Spinal cord (tissue), 10 donors: ENCODE data around the gene NXF3. TPM values are rescaled to one million over a fixed set of nuclear protein-coding genes. Genes with fewer than 3 reads are reported as not detected.
"Not testable (repeated sequence)": the region's sequence is repeated elsewhere in the genome, so short reads cannot be mapped to it uniquely, and the experiment has no call there.

Experiments
- DNase-seq, 6 donors: peaks; one replicate each; pipeline versions ENCODE4 v3.0.0 to v3.0.0-alpha.2; 2013 to 2015; ENCODE audit warnings: low spot score in 6 of 6, low read depth in 4 of 6
- H3K27ac ChIP-seq: one replicate; pipeline ENCODE4 v1.5.1; 2013; ENCODE audit warnings: low read depth, low read length, control low read depth
- H3K27me3 ChIP-seq: one replicate; pipeline ENCODE4 v1.6.1; 2013; ENCODE audit warnings: low read length; ENCODE audit not compliant: control insufficient read depth, insufficient read depth
- H3K36me3 ChIP-seq: one replicate; pipeline ENCODE4 v1.6.1; 2013; ENCODE audit warnings: low read length; ENCODE audit not compliant: control insufficient read depth, insufficient read depth
- H3K4me1 ChIP-seq: one replicate; pipeline ENCODE4 v1.6.1; 2013; ENCODE audit warnings: low read length; ENCODE audit not compliant: control insufficient read depth, insufficient read depth
- H3K4me3 ChIP-seq: one replicate; pipeline ENCODE4 v1.5.1; 2013; ENCODE audit warnings: low read depth, low read length, control low read depth
- H3K9me3 ChIP-seq: one replicate; pipeline ENCODE4 v1.6.1; 2013; ENCODE audit warnings: low read length; ENCODE audit not compliant: control insufficient read depth, insufficient read depth
- whole genome bisulfite sequencing: methylation state at CpG from one replicate; pipeline ENCODE4 v1.1.5; 2013; ENCODE audit warnings: missing lambda C conversion rate; ENCODE audit not compliant: insufficient coverage; 5-methylcytosine and 5-hydroxymethylcytosine counted together
- polyA plus RNA-seq, 2 donors: library from polyadenylated mRNA; unstranded; fragments of 120-200 nt; gene quantifications; one replicate each; pipeline ENCODE4 v1.2.1, GENCODE V29; 2013; ENCODE audit not compliant: insufficient read length in 2 of 2
- total RNA-seq, 2 donors: library from RNA; depleted of rRNA in 1 of 2; stranded (reverse); fragments of 120-200 nt in 1 of 2; fragments of >200 nt in 1 of 2; gene quantifications; one replicate each; pipeline versions ENCODE4 v1.2.3 to v1.2.4, GENCODE V29; 2013 to 2014
- donor health status: healthy.

NXF3 gene
- total and polyA plus RNA-seq, 4 donors: 0.12 TPM; not detected in 3

DNA sequence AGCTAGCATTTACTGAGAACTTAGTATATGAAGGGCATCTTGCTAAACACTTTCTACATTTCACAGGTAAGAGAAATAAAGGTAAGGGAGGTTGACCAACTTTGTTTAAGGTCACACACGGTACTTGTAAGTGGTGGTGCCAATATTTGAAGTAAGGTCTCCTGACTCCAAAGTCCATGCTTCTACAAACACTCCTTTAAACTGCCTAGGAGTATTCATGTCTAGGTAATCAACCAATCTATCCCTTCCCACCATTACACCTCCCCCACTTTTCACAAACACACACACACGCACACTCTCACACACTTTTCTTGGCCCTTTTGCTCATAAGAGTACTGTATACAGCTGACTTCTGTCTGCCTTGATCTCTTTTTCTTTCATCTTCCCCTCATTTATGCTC, 36.0 kb downstream of the NXF3 start:
- Histone ChIP-seq H3K36me3 (no peaks in the 10 kb centered on the region), H3K4me3 (no peak overlapping the region), H3K9me3 (no peaks in the 10 kb centered on the region), H3K27ac (no peak overlapping the region), H3K4me1 (no peaks in the 10 kb centered on the region), H3K27me3 (peaks cover 4% of the 10 kb centered on the region)
- WGBS: 79% methylated on average over 1 of the region's 2 CpGs
- no peak for DNase-seq

DNA sequence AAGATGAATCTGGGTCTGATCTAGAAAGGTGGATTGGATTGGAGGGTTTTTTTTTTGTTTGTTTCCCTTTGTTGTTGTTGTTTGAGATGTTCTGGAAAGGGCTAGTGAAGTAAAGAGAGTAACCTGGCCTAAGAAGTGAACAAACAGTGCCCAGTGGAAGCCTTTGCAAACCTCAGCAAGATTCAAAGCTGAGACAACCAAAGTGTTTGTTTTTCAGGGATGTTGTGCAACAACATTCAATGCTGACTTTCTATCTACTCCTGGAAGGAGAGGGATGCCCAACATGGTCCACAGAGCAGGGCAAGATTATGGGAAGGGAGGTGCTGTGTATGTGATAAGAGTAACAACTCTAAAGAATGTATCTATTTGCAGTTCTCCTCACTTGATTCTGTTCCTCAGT, 40.3 kb downstream of the NXF3 start:
- H3K36me3 ChIP-seq: no peaks in the 10 kb centered on the region
- H3K27me3 ChIP-seq: peaks cover 2% of the 10 kb centered on the region
- H3K9me3 ChIP-seq: no peaks in the 10 kb centered on the region
- H3K4me1 ChIP-seq: no peaks in the 10 kb centered on the region
- no peak for DNase-seq
- no peak overlapping the region for H3K4me3 ChIP-seq
- no peak overlapping the region for H3K27ac ChIP-seq

GRCh38 chrX:103051260-103051789, 41.6 kb downstream of the NXF3 start:
- WGBS: 30% methylated on average over 7 of the region's 8 CpGs
- H3K27me3 ChIP-seq: peaks cover 2% of the 10 kb centered on the region
- no peak for DNase-seq
- no peak overlapping the region for H3K27ac ChIP-seq
- H3K36me3 ChIP-seq: no peaks in the 10 kb centered on the region
- no peaks in the 10 kb centered on the region for H3K4me1 ChIP-seq
- H3K9me3 ChIP-seq: peaks cover under 1% of the 10 kb centered on the region
- no peak overlapping the region for H3K4me3 ChIP-seq

DNA sequence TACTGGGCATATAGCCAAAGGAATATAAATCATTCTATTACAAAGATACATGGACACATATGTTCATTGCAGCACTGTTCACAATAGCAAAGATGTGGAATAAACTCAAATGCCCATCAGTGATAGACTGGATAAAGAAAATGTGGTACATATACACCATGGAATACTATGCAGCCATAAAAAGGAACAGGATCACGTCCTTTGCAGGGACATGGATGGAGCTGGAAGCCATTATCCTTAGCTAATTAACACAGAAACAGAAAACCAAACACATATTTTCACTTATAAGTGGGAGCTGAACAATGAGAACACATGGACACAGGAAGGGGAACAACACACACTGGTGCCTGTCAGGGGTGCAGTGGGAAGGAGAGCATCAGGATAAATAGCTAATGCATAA, 59.6 kb downstream of the NXF3 start:
- not testable (repeated sequence) for H3K27me3 ChIP-seq, H3K36me3 ChIP-seq

More for the DNA sequence above, 59.6 kb downstream of the NXF3 start:
- not testable (repeated sequence) for H3K9me3 ChIP-seq, H3K4me1 ChIP-seq, H3K27ac ChIP-seq, DNase-seq, H3K4me3 ChIP-seq
- no CpG with 5 or more reads among the region's 1 CpG for WGBS

Other genes with a start within 250 kb of the NXF3 start
- 1 to 10 TPM in 1 of 2 donors, under 1 TPM in 1; 0.59 to 1.3 TPM for gene RAB40AL, start 155.9 kb downstream of the NXF3 start, total RNA-seq
- gene RAB40AL, start 155.9 kb downstream of the NXF3 start, polyA plus RNA-seq: not detected
- gene BEX1, start 29.0 kb downstream of the NXF3 start, total RNA-seq: 100 to 1,000 TPM in 1 of 2 donors, 10 to 100 TPM in 1; 96.5 to 114 TPM
- gene BEX1, start 29.0 kb downstream of the NXF3 start, polyA plus RNA-seq: 100 to 1,000 TPM; 408 to 464 TPM
- 100 to 1,000 TPM in 1 of 2 donors, 10 to 100 TPM in 1; 92.5 to 106 TPM for gene BEX4, start 122.0 kb upstream of the NXF3 start, total RNA-seq
- 100 to 1,000 TPM; 251 to 293 TPM for gene BEX4, start 122.0 kb upstream of the NXF3 start, polyA plus RNA-seq
- 100 to 1,000 TPM; 119 to 120 TPM for gene TCEAL8, start 162.0 kb upstream of the NXF3 start, total RNA-seq
- gene TCEAL8, start 162.0 kb upstream of the NXF3 start, polyA plus RNA-seq: 100 to 1,000 TPM in 1 of 2 donors, 10 to 100 TPM in 1; 80.8 to 100 TPM
- gene TCEAL5, start 183.6 kb upstream of the NXF3 start, total RNA-seq: 10 to 100 TPM in 1 of 2 donors, 1 to 10 TPM in 1; 7.9 to 11.9 TPM
- 10 to 100 TPM; 59.0 to 65.0 TPM for gene TCEAL5, start 183.6 kb upstream of the NXF3 start, polyA plus RNA-seq
- gene BEX2, start 217.8 kb upstream of the NXF3 start, total RNA-seq: 10 to 100 TPM; 61.2 to 82.5 TPM
- 100 to 1,000 TPM; 198 to 223 TPM for gene BEX2, start 217.8 kb upstream of the NXF3 start, polyA plus RNA-seq
- gene TCEAL7, start 237.1 kb upstream of the NXF3 start, total RNA-seq: 100 to 1,000 TPM in 1 of 2 donors, 10 to 100 TPM in 1; 45.2 to 142 TPM
- gene TCEAL7, start 237.1 kb upstream of the NXF3 start, polyA plus RNA-seq: 100 to 1,000 TPM; 118 to 155 TPM